Neural cell (in vitro differentiated cells): ENCODE measurements around the gene ARID1B.

Source experiments
- EP300 ChIP-seq: fragments of 450-650 bp; conservative IDR thresholded peaks from 2 replicates; pipeline ENCODE4 v1.6.1; 2014; ENCODE audit warnings: antibody characterized with exemption, mild to moderate bottlenecking, moderate library complexity; ENCODE audit not compliant: poor library complexity, severe bottlenecking
- EZH2 ChIP-seq: fragments of 200-600, 300-800 bp; shearing (Covaris generic), sonication (generic); IDR thresholded peaks from 2 replicates; pipeline ENCODE4 v1.6.1; 2014; ENCODE audit warnings: antibody characterized with exemption, low read length, borderline replicate concordance, mild to moderate bottlenecking; ENCODE audit not compliant: insufficient read depth, poor library complexity, severe bottlenecking
- MXI1 ChIP-seq: fragments of 450-650 bp; conservative IDR thresholded peaks from 2 replicates; pipeline ENCODE4 v1.6.1; 2014; ENCODE audit warnings: antibody characterized with exemption, mild to moderate bottlenecking; ENCODE audit not compliant: poor library complexity, severe bottlenecking
- POLR2AphosphoS5 ChIP-seq: IDR thresholded peaks from 2 replicates; pipeline ENCODE4 v1.6.1; 2012
- RAD21 ChIP-seq: fragments of 450-650 bp; conservative IDR thresholded peaks from 2 replicates; pipeline ENCODE4 v1.6.1; 2014; ENCODE audit warnings: antibody characterized with exemption, mild to moderate bottlenecking, moderate library complexity
- SMC3 ChIP-seq: fragments of 450-650 bp; conservative IDR thresholded peaks from 2 replicates; pipeline ENCODE4 v1.6.1; 2014; ENCODE audit warnings: antibody characterized with exemption, mild to moderate bottlenecking, moderate library complexity; ENCODE audit not compliant: poor library complexity
- TAF1 ChIP-seq: IDR thresholded peaks from 2 replicates; pipeline ENCODE4 v1.6.1; 2012; ENCODE audit warnings: low read depth
- TF ChIP-seq, protein P1 (sequence below): fragments of 450-650 bp; IDR thresholded peaks from 2 replicates; pipeline ENCODE4 v1.5.1; 2014; ENCODE audit warnings: antibody characterized with exemption, mild to moderate bottlenecking, moderate library complexity; ENCODE audit not compliant: poor library complexity, severe bottlenecking
- TF ChIP-seq, protein P2 (sequence below): IDR thresholded peaks from 2 replicates; pipeline ENCODE4 v1.6.1; 2012; ENCODE audit warnings: borderline replicate concordance

DNA sequence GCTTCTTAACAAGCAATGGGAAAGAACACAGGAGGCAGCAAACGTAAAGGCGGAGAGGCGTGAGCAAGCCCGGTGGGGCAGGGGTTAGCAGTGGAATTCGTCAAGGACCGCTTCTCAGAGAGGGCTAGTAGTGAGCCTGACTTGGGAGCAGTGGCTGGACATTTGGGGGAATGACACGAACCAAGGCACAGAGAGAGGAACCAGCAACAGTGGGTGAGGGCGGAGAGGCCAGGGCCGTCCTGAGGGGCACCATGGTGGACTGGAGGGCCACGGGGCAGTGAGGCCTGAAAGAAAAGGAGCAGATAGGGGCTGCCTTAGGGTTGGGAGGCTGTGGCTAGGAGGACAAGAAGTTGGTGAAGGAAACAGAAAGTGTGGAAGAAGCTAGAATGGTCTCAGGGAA lies 12.1 kb upstream of the ARID1B start:
- TF ChIP-seq POLR2AphosphoS5: no peak
- TF ChIP-seq, protein P1, sequence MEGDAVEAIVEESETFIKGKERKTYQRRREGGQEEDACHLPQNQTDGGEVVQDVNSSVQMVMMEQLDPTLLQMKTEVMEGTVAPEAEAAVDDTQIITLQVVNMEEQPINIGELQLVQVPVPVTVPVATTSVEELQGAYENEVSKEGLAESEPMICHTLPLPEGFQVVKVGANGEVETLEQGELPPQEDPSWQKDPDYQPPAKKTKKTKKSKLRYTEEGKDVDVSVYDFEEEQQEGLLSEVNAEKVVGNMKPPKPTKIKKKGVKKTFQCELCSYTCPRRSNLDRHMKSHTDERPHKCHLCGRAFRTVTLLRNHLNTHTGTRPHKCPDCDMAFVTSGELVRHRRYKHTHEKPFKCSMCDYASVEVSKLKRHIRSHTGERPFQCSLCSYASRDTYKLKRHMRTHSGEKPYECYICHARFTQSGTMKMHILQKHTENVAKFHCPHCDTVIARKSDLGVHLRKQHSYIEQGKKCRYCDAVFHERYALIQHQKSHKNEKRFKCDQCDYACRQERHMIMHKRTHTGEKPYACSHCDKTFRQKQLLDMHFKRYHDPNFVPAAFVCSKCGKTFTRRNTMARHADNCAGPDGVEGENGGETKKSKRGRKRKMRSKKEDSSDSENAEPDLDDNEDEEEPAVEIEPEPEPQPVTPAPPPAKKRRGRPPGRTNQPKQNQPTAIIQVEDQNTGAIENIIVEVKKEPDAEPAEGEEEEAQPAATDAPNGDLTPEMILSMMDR: no peak
- TF ChIP-seq EZH2: no peak
- TF ChIP-seq, protein P2, sequence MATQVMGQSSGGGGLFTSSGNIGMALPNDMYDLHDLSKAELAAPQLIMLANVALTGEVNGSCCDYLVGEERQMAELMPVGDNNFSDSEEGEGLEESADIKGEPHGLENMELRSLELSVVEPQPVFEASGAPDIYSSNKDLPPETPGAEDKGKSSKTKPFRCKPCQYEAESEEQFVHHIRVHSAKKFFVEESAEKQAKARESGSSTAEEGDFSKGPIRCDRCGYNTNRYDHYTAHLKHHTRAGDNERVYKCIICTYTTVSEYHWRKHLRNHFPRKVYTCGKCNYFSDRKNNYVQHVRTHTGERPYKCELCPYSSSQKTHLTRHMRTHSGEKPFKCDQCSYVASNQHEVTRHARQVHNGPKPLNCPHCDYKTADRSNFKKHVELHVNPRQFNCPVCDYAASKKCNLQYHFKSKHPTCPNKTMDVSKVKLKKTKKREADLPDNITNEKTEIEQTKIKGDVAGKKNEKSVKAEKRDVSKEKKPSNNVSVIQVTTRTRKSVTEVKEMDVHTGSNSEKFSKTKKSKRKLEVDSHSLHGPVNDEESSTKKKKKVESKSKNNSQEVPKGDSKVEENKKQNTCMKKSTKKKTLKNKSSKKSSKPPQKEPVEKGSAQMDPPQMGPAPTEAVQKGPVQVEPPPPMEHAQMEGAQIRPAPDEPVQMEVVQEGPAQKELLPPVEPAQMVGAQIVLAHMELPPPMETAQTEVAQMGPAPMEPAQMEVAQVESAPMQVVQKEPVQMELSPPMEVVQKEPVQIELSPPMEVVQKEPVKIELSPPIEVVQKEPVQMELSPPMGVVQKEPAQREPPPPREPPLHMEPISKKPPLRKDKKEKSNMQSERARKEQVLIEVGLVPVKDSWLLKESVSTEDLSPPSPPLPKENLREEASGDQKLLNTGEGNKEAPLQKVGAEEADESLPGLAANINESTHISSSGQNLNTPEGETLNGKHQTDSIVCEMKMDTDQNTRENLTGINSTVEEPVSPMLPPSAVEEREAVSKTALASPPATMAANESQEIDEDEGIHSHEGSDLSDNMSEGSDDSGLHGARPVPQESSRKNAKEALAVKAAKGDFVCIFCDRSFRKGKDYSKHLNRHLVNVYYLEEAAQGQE: no peak
- TF ChIP-seq RAD21: no peak
- no peak for TF ChIP-seq SMC3
- TF ChIP-seq MXI1: no peak
- no peak for TF ChIP-seq EP300
- no peak for TF ChIP-seq TAF1
